HEK293T (cell line): Measurements from ENCODE around the gene HNMT.

Experiments
- BHLHE40 ChIP-seq: fragments of 450-650 bp; IDR thresholded peaks from 2 replicates; pipeline ENCODE4 v1.6.1; 2016; ENCODE audit warnings: mild to moderate bottlenecking, moderate library complexity, borderline replicate concordance
- ELF4 ChIP-seq: fragments of 450-650 bp; IDR thresholded peaks from 2 replicates; pipeline ENCODE4 v1.6.1; 2017; ENCODE audit warnings: antibody characterized with exemption
- FOXK2 ChIP-seq: fragments of 450-650 bp; IDR thresholded peaks from 2 replicates; pipeline ENCODE4 v1.6.1; 2016; ENCODE audit warnings: mild to moderate bottlenecking
- FOXM1 ChIP-seq: fragments of 450-650 bp; IDR thresholded peaks from 2 replicates; pipeline ENCODE4 v1.6.1; 2017; ENCODE audit warnings: mild to moderate bottlenecking, borderline replicate concordance
- NFRKB ChIP-seq: fragments of 450-650 bp; IDR thresholded peaks from 2 replicates; pipeline ENCODE4 v1.6.1; 2016; ENCODE audit warnings: mild to moderate bottlenecking, moderate library complexity
- SUZ12 ChIP-seq: fragments of 450-650 bp; IDR thresholded peaks from 2 replicates; pipeline ENCODE4 v1.6.1; 2016; ENCODE audit warnings: mild to moderate bottlenecking

DNA sequence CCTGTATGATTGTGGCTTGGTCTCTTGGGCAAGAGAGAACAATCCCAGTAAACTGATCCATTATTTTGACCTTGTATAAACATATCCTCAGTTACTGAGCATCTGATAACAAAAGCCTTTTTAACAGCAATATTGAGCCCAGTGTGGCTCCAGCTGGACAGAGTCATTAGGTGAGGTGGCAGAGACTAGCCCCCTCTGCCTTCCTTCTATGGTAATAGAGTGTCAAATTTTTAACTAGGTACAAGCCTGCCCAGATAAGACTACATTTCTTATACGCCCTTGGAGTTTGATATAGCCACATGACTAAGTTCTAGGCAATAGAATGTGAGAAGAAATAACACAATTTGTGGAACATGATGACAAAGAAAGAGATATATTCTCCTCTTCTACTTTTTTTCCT, 56.2 kb downstream of the HNMT start:
- TF ChIP-seq ELF4, result no peak
- TF ChIP-seq BHLHE40, result no peak
- TF ChIP-seq NFRKB, result no peak
- no peak for TF ChIP-seq FOXK2
- no peak for TF ChIP-seq FOXM1
- no peak for TF ChIP-seq SUZ12
